Lower leg skin (tissue), 4 donors: ENCODE data around the gene CPEB2. TPM values are rescaled to one million over a fixed set of nuclear protein-coding genes. Genes with fewer than 3 reads are reported as not detected.

ENCODE experiments used
- DNase-seq, 2 donors: peaks; one replicate each; pipeline ENCODE4 v3.0.0-alpha.2; 2019; ENCODE audit warnings: low spot score in 2 of 2
- H3K4me3 ChIP-seq: fragments of 200-600 bp; sonication (generic); 2 replicates; pipeline ENCODE4 v1.5.1; 2017; ENCODE audit warnings: mild to moderate bottlenecking, low read depth; ENCODE audit not compliant: poor library complexity, severe bottlenecking
- POLR2A ChIP-seq, 2 donors: fragments of 450-650 bp; IDR thresholded peaks; one replicate each; pipeline ENCODE4 v1.6.1; 2016 to 2017; ENCODE audit warnings: antibody characterized with exemption in 2 of 2, mild to moderate bottlenecking in 1 of 2, moderate library complexity in 1 of 2
- WGBS, 2 donors: methylation state at CpG; one replicate each; pipeline ENCODE4 v1.1.5; 2018; 5-methylcytosine and 5-hydroxymethylcytosine counted together
- intact Hi-C: fragments of 100-400 bp; cut with DNase I; formaldehyde crosslinking; loops from one replicate; pipeline ENCODE4 v1.15.0; 2023; ENCODE audit warnings: low total_unique reads
- total RNA-seq, 4 donors: library from RNA; depleted of rRNA; stranded (reverse); fragments of >200 nt; gene quantifications; one replicate each; pipeline ENCODE4 v1.1.0, GENCODE V29; 2016
- TF ChIP-seq, protein P1 (sequence below), 3 donors: fragments of 450-650 bp; IDR thresholded peaks; one replicate each; pipeline ENCODE4 v1.5.1; 2016; ENCODE audit warnings: antibody characterized with exemption in 3 of 3, mild to moderate bottlenecking in 3 of 3, moderate library complexity in 2 of 3

The CPEB2 gene
- total RNA-seq, 4 donors from 2014 or later: 45.3 to 61.1 (median 52.8) TPM

DNA sequence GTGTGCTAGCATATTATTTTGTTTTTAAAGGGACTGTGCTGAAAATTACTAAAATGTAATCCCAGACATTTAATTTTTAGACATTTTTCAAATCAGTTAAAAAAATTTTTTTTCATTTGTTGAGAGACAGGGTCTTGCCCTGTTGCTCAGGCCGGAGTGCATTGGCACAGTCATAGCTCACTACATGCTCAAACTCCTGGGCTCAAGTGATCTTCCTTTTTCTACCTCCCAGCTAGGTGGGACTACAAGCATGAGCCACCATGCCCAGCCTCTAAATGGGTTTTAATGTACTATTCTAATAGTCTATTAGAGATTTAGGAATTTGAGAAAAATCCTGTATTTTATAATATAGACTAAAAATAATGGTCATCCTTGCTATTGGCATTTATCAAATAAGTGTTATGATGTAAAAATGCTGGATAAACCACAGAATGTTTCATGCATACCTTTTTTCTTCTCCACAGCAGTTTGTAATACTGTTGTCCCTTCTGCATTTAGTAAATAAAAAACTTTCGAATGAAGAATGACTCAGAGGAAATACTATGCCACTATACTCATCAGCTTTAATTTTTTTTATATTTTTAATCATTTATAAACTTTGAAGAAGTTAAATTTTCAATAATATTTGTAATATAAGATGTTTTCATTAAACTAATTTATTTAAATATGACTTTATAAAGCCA, 29.9 kb downstream of the CPEB2 start:
- intact Hi-C loops: no loop called here
- no peak for DNase-seq
- TF ChIP-seq POLR2A (IDR thresholded peaks at IDR 0.05): no peak
- H3K4me3 ChIP-seq: no peak overlapping the region
- 64 to 65% methylated on average over 2 of the region's 2 CpGs for WGBS, 2 donors

DNA sequence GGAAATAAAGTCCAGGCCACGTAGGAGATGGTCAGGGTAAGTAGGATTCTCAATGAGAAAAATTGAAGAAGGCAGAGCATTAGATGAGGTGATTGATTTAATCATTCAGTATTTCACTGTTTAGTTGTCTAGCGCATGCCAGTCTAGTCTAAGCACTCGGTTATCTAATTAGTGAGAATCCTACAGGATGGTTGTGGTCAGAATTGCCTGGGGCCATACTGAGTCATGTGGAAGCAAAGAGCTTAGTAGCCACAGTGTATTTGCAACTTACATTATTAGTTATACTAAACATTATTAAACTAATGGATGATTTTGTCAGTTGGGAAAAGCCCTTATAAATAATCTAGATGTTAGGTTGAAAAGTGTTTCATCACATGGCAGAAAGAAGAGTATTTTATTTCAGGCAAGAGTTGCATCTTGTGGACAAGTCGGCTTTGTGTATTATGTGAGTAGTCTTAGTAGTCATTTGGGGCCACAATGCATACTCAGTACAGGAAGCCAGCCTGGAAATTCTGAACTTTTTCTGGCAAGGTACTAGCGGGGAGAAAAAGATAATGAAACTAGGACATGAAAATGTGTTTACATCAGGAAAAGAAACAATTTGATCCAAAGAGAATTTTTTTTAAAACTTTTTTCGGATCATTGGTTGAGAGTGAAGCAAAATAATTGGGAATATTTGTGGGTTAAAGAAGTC, 31.9 kb downstream of the CPEB2 start:
- DNase-seq: no peak
- intact Hi-C loops: no loop called here
- H3K4me3 ChIP-seq: no peak overlapping the region
- WGBS, 2 donors: 78 to 84% methylated on average over 6 of the region's 6 CpGs
- TF ChIP-seq, protein P1, sequence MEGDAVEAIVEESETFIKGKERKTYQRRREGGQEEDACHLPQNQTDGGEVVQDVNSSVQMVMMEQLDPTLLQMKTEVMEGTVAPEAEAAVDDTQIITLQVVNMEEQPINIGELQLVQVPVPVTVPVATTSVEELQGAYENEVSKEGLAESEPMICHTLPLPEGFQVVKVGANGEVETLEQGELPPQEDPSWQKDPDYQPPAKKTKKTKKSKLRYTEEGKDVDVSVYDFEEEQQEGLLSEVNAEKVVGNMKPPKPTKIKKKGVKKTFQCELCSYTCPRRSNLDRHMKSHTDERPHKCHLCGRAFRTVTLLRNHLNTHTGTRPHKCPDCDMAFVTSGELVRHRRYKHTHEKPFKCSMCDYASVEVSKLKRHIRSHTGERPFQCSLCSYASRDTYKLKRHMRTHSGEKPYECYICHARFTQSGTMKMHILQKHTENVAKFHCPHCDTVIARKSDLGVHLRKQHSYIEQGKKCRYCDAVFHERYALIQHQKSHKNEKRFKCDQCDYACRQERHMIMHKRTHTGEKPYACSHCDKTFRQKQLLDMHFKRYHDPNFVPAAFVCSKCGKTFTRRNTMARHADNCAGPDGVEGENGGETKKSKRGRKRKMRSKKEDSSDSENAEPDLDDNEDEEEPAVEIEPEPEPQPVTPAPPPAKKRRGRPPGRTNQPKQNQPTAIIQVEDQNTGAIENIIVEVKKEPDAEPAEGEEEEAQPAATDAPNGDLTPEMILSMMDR (IDR thresholded peaks at IDR 0.05): no peak
- no peak for TF ChIP-seq POLR2A (IDR thresholded peaks at IDR 0.05)

DNA sequence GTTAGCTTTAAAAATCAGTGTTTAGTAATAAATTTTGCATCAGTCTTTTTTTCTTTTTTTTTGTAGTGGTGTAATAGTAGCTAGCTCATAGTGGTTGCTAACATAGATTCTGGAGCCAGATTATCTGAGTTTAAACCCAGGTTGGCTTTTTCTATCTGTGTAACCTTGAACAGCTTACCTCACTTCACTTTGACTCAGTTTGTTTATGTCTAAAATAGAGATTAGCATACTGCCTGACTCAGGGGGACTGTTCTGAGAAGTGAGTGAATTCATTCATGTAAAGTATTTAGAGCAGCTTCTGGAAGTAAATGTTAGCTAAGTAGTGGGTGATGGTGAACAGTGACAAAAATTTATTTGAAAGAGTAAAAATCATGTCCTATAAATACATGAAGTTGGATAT, 32.9 kb downstream of the CPEB2 start:
- TF ChIP-seq, protein P1 (IDR thresholded peaks at IDR 0.05): no peak
- no peak for TF ChIP-seq POLR2A (IDR thresholded peaks at IDR 0.05)

DNA sequence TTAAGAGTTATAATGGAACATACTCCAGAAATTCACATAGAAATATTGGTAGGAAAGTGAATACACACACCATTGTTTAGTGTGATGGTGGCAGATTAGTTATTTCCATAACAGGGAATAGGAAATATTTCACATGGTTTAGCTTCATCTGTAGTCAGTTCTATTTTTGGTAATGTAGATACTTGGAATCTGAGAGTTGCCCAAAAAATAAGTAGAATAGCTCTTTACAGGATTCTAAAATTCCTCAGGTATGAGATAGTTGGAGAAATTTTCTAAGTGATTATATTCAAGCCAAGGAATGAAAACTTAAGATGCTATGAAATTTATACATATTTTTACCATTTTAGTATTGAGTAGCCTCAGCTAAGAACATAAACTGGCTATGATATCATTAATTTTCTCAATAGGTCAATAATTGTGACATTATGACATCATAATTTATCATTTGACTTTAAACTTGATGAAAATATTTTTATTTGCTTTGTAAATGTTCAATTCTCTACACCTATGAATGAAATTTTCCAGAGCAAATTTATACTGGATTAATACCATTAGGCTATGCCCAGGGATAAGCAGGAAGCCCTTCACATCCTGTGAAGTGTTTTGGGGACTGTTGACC, 35.8 kb downstream of the CPEB2 start:
- intact Hi-C loops: no loop called here
- no peak for TF ChIP-seq POLR2A (IDR thresholded peaks at IDR 0.05)
- TF ChIP-seq, protein P1 (IDR thresholded peaks at IDR 0.05): no peak
- no peak overlapping the region for H3K4me3 ChIP-seq
- no peak for DNase-seq

More for the DNA sequence above, 32.9 kb downstream of the CPEB2 start:
- no peak for DNase-seq
- H3K4me3 ChIP-seq: no peak overlapping the region
- intact Hi-C loops: no loop called here

DNA sequence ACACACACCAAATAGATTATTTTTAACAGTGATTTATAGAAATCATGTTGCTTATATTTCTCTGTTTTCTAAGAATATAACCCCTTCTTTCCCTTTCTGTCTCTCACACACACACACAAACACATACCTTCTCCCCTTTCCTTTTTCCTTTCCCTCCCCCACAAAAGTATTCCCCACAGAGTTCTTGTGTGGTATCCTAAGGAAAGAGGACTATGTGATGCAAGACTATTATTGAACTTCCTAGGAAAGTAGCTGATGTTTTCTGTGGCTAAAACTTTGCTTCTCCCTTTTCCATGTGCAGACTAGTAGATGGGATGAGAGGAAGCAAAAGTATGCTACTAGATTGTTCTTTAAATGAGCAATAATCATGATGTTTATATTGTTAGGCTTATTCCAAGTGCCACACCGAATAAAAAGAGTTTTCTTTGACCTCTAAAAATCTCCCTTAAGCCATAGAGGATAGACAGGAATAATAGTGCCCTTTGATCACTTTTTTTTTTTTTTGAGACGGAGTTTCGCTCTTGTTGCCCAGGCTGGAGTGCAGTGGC, 38.7 kb downstream of the CPEB2 start:
- WGBS, 2 donors: 75 to 79% methylated on average over 3 of the region's 3 CpGs
- intact Hi-C loops: no loop called here
- TF ChIP-seq, protein P1 (IDR thresholded peaks at IDR 0.05): no peak
- TF ChIP-seq POLR2A (IDR thresholded peaks at IDR 0.05): no peak
- H3K4me3 ChIP-seq: no peak overlapping the region
- no peak for DNase-seq

DNA sequence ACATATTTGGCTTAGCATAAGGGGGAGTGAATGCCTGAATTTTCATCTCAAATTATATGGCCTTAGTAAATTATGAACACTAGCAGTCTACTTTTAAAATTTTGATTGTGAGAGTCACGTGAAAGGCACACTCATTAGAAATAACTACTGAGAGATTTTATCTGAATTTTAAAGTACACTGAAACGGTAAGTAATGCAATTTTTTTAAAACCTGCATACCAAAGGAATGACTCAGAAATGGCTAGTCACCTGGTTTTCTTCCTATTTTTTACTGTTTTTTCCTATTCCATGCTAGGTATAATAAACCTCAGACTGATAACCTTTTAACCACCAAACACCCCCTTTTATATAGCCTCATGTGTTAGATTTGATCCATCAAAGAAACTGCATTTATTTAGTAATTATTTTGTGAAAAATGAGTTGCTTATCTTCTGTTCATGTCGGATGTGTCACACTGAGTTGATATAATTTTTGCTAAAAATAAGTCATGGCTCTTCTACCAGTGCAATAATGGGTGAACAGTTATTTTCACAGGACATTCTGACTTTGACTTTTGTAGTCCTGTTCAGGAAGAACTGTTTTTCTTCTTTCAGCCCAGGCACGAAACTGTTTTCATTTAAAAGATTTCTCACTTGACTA, 40.4 kb downstream of the CPEB2 start:
- intact Hi-C loops: no loop called here
- no peak for TF ChIP-seq POLR2A (IDR thresholded peaks at IDR 0.05)
- no peak overlapping the region for H3K4me3 ChIP-seq
- 71 to 73% methylated on average over 4 of the region's 4 CpGs for WGBS, 2 donors
- no peak for DNase-seq
